WERI-Rb-1 (cell line): ENCODE measurements around the gene IFNAR1.
"Not testable (repeated sequence)": the region's sequence is repeated elsewhere in the genome, so short reads cannot be mapped to it uniquely, and the experiment has no call there.

ENCODE experiments used
- DNase-seq: peaks from one replicate; pipeline ENCODE4 v3.0.0-alpha.2; 2020
- H3K27ac ChIP-seq: fragments of 250-450 bp; sonication (Bioruptor Pico); 2 replicates; pipeline ENCODE4 v1.5.1; 2020; ENCODE audit warnings: mild to moderate bottlenecking, moderate library complexity
- H3K27me3 ChIP-seq: fragments of 250-450 bp; sonication (Bioruptor Pico); 2 replicates; pipeline ENCODE4 v1.5.1; 2021; ENCODE audit warnings: mild to moderate bottlenecking, low read depth, moderate library complexity; ENCODE audit not compliant: insufficient read depth, severe bottlenecking
- H3K36me3 ChIP-seq: fragments of 250-450 bp; sonication (Bioruptor Pico); 2 replicates; pipeline ENCODE4 v1.5.1; 2020; ENCODE audit warnings: mild to moderate bottlenecking, moderate library complexity
- H3K4me3 ChIP-seq: 2 replicates; pipeline ENCODE4 v1.5.1; 2011; ENCODE audit warnings: low read depth, mild to moderate bottlenecking, control low read depth, low read length
- H3K9me3 ChIP-seq: fragments of 250-450 bp; sonication (Bioruptor Pico); 2 replicates; pipeline ENCODE4 v1.5.1; 2021; ENCODE audit warnings: mild to moderate bottlenecking, moderate library complexity; ENCODE audit not compliant: severe bottlenecking
- CTCF ChIP-seq: IDR thresholded peaks from 2 replicates; pipeline ENCODE4 v1.5.1; 2011; ENCODE audit warnings: low read depth, mild to moderate bottlenecking, control low read depth, inconsistent platforms, low read length

IFNAR1 gene

GRCh38 chr21:33360881-33361602 is 36.3 kb downstream of the IFNAR1 start:
- H3K4me3 ChIP-seq: peak overlapping the region; percentile 34
- H3K9me3 ChIP-seq: no peaks in the 10 kb centered on the region
- no peaks in the 10 kb centered on the region for H3K27me3 ChIP-seq
- TF ChIP-seq CTCF: peak; percentile 98
- peaks cover 18% of the 10 kb centered on the region for H3K36me3 ChIP-seq
- H3K27ac ChIP-seq: no peak overlapping the region
- DNase-seq: peak; percentile 88

GRCh38 chr21:33362044-33362555 is 37.3 kb downstream of the IFNAR1 start:
- H3K27me3 ChIP-seq: no peaks in the 10 kb centered on the region
- TF ChIP-seq CTCF: no peak
- DNase-seq: no peak
- no peak overlapping the region for H3K4me3 ChIP-seq
- H3K36me3 ChIP-seq: peaks cover 8% of the 10 kb centered on the region
- peaks cover 7% of the 10 kb centered on the region for H3K9me3 ChIP-seq
- no peak overlapping the region for H3K27ac ChIP-seq

- H3K4me3 ChIP-seq, H3K27me3 ChIP-seq, DNase-seq, H3K36me3 ChIP-seq, H3K27ac ChIP-seq: not testable (repeated sequence)
- H3K9me3 ChIP-seq: peaks cover 23% of the 10 kb centered on the region
Measured at GRCh38 chr21:33363911-33364609, 39.3 kb downstream of the IFNAR1 start.

- Histone ChIP-seq H3K36me3 (no peaks in the 10 kb centered on the region), H3K27me3 (no peaks in the 10 kb centered on the region), H3K9me3 (peaks cover 23% of the 10 kb centered on the region), H3K4me3 (no peak overlapping the region), H3K27ac (no peak overlapping the region)
- DNase-seq: no peak
- TF ChIP-seq CTCF: no peak
Measured at GRCh38 chr21:33364830-33365229, 40.1 kb downstream of the IFNAR1 start.

- TF ChIP-seq CTCF: no peak
- Histone ChIP-seq H3K27ac (peak overlapping the region; percentile 15), H3K4me3 (no peak overlapping the region), H3K27me3 (no peaks in the 10 kb centered on the region), H3K9me3 (peaks cover 26% of the 10 kb centered on the region), H3K36me3 (no peaks in the 10 kb centered on the region)
- DNase-seq: peak; percentile 29
Measured at GRCh38 chr21:33367309-33367973, 42.7 kb downstream of the IFNAR1 start.

- Histone ChIP-seq H3K36me3 (no peaks in the 10 kb centered on the region), H3K27ac (no peak overlapping the region), H3K27me3 (no peaks in the 10 kb centered on the region), H3K9me3 (peaks cover 26% of the 10 kb centered on the region), H3K4me3 (no peak overlapping the region)
- DNase-seq: no peak
- no peak for TF ChIP-seq CTCF
Measured at GRCh38 chr21:33368124-33368523, 43.4 kb downstream of the IFNAR1 start.
